Activated CD4-positive, CD25-positive, alpha-beta regulatory T cell treated with anti-CD3 and anti-CD28 coated beads, Interleukin-2, amount 50 U/mL, for 72 hours (primary cell): ENCODE measurements around the gene MYOZ2.

Source experiments
- DNase-seq: peaks from one replicate; pipeline ENCODE4 v3.0.0; 2021

The MYOZ2 gene

DNA sequence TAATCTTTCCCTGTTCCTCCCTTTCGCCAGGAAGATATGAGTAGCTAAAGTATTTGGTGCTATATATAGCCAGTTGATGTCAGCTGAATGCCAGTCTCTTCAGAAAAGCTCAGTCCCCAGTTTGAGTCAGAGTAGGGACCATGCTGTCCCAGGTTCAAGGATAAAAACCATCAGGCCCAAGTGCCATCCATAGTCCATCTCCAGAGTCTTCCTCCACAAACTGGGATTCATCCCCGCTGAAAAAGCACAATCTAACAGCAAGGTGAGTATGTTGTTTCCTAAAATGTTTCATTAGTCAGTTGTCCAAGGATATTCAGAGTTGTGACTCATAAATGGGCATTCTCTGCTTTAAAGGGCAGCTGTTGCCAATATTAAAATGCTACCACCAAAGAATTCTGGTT lies at the start of gene MYOZ2:
TSS of gene MYOZ2 (plus strand) at position 112 of the 401 bp plus-strand sequence. CDS start 694 bp downstream, outside the sequence.
- DNase-seq, result no peak

DNA sequence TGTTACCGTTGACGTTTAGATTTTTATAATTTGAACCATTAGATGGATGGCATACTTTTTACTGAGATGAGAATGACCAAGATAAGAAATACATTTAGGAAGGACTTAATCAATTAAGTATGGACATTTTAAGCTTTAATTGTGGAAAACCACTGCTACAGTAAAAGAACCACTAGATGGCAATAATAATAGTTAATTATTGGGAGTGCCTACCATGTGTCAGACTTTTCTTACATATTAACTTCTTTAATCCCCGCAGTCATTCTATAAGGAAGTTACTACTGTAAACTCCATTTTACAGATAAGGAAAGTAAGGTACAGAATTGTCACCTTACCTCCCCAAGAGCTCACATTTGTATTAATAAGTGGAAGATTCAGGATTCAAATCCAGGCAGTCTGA lies 48.5 kb upstream of the MYOZ2 start:
- DNase-seq, result no peak

DNA sequence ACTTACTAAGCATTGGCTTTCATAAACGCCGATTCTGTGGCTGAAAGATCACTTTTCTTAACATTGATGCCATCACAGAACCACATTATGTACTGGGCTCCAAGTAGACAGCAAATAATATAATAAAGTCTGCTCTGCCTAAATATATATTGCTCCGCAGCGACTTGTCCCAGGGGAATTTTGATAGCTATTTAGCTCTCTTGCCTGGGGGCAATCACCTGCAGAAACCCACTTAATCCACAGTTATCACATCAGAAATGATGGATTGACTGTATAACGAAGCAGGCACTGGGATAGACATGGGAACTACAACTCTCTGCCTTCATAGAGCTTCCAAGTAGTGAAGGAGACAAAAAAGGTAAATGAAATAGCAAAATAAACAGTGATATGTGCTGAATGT lies 48.0 kb upstream of the MYOZ2 start:
- no peak for DNase-seq

DNA sequence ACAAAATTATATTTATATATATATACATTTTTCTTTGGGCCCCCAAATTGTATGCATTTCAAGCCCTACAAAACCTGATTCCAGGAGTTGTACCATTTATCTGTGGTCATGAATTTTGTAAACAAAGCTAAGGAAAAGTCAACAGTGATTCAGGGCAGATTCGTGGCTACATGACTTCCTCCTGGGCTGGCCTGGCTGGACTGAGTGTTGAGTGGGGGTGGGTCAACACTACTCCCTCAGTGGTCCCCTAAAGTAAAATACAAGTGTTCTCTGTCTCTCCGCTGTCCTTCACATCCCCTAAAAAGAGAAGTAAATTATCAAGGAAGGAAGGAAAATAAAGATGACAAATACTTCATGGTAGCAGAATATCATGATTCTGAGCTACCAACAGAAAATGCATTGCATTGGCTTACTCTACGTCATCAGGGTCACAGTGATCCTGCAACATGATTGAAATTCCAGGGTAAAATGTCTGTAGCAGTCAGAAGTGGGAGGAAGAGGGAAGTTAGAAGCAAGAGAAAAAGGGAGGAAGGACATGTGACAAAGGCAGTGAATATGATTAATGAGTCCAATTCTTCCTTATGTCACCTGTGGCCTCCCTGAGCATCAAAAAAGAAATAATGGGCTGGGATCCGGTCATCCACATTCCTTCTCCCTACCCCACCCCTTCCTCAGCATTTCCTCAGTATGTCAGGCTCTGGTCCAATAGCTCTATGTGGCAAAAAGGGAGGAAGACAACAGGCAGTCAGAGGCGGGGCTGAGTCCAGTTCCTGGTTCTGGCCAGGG lies 42.4 kb upstream of the MYOZ2 start:
- no peak for DNase-seq

DNA sequence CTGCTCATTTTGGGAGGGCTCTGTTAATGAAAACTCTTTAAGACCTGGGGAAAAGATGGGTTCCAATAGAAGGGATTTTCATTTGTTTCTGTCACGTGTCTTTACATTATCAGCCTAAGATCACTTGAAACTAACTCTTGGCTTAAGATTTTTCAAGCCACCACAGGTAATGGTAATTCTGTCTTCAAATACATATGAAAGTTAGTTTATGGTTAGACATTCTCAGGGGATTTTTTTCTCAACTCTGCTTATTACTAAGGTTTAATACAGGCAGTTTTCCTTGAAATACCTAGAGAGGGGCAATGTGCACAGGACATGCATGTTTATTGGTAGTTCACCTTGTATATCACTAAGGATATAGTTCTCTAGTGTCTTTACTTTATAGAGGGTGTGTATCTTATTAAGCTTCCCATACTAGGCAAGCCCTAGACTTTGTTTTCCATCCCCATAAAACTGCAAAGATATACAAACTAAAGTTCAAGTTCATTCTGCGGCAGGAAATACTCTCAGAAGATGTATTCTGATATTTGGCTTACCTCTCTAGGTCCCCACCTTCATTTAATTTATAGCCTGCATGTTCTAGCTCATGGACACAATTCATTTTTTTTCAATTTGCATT lies 38.2 kb upstream of the MYOZ2 start:
- DNase-seq, result no peak

DNA sequence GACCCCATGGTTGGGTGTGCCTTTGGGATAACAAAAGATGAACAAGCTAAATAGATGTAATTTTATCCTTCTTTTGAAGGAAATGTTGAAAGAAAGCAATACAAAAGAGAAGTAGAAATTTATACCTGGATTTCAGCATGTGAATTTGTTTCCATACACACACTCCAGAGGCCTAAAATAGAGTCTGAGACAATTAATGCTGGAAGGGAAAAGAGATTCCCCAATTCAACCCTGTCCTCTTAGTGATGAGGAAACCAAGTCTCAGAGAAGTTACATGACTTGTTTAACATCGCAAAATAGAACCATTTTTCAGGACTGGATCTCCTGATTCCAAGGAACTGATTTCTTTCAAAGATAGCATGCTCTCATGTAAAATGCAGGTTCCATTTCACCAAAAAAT lies 37.3 kb upstream of the MYOZ2 start:
- DNase-seq, result no peak

DNA sequence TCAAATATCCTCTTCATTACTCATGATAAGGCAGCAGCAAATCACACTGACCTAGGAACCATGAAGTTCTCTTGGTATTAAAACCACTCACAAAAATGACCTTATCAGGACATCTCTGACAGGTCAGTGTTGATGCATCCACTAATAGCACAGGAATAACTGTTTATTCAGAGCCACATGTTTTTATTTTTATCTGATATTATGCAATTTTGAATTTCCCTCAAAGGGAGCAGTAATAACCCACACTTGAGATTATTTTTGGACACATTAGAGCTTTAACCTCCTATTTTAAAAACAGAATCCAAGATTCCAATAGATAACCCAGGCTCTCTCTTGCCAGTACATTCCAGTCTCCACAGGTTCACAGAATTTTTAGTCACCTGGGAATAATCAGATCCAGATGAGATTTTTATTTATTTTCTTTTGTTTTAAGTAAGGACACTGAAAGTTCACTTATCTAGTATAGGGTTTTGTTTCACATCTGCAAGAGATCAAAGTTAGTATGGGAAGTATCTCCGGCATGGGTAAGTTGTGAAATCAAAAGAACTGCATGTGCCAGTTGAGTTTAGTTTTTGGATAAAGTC lies 36.3 kb upstream of the MYOZ2 start:
- no peak for DNase-seq

DNA sequence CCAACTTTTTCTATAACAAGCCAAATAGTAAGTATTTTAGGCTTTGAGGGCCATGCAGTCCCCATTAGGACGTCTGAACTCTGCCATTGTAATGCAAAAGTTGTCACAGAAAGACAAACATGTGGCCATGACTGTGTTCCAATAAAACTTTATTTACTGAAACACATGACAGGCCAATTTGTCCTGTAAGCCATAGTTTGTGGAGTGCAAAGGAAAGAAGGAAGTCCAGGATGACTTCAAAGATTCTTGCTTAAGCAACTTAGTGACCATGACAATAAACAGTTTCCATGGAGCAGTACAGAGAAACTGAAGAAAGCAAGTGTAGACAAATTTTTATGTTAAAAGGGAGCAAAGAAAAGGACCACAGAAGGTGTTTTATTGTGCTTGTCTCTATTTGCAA lies 35.0 kb upstream of the MYOZ2 start:
- no peak for DNase-seq

DNA sequence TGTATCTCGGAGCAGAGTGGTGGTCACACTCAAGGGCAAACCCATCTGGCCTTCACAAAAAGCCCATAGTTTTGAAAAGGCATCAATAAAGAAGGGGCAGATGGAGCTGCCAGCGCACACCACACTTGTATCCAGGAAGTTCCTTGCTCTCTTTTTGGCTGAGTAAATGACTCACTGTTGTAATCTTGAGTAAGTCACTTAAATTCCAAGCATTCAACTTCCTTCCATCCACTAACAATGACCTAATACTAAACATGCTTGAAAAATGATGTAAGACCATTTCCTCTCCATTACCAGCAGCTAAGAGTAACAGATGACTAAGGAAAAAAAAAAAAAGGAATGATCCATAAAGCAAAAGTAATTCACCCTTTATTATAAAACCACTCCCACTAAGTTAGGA lies 32.4 kb upstream of the MYOZ2 start:
- DNase-seq, result no peak

DNA sequence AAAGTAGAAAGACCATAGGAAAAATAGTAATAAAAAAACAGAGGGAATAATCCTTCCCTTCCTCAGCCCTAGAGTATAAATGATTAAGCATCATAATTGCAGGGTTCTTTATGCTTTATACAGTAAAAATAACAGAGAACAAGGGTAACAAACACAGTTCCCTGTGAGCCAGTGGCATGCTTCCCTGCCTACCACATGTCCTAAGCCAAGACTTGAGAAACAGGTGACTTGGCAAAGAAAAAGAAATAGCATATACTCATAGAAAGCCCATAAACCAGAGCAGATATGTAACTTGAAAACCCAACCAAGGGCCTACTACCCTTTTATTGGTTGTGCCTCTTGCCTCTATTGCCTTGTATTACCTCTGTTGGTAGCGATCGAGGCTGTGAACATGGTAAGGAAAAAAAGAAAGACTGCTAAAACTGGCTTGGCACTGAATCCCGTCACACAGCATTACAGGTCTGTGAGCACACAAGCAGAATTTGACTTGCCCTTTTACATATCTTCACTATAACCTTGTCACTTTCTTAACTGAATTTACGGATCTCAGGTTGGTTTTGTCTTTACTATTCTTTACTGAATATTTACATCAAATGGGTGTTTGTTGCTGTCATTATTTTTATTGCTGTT lies 30.9 kb upstream of the MYOZ2 start:
- DNase-seq, result no peak

DNA sequence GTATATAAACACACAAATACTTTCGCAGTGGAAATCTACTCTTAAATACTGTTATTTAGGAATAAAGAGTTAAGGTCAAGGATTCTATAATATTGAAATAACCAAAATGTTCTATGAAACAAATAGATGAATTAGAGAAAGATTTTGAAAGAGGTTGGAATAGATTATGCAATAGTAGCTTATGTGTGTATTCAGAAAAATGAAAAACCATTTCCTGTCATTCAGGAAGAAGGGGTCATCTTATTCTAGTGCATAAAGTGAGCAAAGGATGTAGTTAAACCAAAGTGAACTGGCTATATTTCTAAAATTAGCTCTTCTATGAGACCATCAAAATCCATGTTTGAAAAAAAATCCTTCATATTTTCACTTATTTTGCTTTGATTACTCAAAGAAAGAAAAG lies 30.0 kb upstream of the MYOZ2 start:
- DNase-seq, result no peak

DNA sequence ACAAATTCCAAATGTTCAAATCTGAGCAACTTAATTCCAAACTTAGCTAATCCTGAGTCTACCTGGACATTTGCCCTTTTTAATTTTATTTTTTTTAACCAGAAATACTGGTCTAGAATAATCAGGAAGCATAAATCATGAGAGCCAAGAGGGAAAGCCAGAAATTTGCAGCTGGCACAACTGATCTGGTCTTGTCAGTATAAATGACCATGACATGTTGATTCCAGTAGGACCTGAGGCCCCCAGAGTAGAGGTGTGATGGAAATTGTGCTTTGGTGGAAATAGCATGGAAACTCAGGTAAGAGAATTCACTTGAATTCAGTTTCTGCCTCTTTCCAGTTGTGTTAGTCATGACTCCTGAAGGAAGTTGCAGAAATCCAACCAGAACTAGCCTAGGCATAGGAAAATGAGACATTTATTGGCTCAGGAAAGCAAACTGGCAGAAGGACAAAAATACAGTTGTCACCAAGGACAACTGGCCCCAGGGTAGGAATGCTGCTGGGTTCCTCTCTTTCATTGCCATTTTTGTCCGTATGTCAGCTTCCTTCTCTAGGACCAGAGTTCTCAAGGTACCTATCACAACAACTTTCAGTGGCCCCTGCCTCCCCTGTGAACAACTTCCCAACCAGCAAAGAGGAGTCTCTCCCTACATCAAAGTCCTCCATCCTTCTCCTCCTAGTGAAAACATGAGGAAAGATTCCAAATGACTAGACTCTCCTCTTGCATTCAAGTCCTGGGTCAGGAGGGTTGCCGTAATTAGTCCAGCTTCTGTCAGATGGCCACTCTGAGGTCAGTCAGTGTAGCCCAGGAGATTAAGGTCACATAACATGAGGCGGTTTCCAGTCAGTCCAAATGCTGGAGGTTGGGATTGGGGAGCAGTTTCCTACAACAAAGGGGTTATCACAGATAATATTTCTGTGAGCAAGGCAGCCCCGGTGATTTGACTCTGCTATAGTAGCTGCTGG lies 29.3 kb upstream of the MYOZ2 start:
- DNase-seq, result no peak

DNA sequence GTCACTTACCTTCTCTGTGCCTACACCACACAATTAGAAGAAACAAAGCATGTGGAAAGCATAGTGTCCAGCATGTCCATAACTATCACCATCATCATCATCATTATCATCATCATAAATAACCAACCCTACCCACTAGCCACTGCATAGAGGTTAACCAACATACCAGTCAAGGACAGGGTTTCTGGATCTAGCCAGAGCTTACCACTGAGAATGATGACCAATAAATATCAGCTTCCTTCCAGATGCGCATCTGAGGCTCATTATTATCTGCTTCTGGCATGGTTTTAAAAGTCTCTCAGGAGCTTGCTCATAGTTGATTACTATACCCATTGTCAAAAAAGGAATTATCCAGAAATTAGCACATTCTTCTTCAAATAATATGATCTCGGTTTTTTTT lies 25.5 kb upstream of the MYOZ2 start:
- no peak for DNase-seq

DNA sequence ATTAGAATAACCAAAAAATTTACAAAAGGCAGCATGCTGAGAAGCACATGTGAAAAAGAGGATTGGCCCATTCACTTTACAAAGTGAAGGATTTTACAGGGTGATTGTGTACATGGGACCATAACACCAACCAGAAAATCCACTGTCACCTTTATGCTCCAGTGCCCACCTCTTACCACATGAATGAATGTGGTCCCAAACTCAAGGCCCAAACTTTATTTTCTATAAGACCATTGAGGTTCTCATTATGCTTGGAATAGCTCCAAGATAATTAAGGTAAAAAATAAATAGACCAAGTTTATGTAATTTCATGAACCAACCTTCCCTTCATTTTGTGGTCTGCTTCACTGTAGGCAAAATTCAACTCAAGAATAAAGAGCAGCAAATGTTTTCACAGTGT lies 24.3 kb upstream of the MYOZ2 start:
- no peak for DNase-seq

DNA sequence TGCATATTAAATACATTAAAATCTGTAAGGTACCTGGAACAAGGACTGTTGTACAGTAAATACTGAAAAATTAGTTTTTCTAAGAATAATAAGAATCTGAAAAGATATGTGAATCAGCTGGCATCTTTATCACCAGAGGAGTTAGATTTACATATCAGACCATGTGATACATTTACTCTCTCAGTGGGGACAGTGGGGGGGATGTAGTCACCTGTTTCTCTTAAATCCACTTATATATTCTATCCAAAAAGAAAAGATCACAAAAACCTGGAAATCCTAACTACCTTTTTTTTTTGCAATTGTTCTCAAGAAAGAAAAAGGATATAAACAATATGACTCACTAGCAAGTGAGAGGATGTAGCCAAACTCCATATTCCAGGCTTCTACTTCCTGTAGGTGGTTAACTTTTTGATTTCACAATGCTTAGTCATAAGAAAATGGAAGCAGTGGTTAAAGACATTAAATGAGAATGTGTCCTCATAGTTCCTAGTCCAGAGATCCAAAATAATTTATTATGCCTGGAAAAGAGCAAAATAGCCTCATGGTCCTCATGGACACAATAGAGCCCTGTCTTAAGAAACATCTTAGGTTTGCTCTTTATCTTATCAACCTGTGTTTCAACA lies 22.5 kb upstream of the MYOZ2 start:
- no peak for DNase-seq

DNA sequence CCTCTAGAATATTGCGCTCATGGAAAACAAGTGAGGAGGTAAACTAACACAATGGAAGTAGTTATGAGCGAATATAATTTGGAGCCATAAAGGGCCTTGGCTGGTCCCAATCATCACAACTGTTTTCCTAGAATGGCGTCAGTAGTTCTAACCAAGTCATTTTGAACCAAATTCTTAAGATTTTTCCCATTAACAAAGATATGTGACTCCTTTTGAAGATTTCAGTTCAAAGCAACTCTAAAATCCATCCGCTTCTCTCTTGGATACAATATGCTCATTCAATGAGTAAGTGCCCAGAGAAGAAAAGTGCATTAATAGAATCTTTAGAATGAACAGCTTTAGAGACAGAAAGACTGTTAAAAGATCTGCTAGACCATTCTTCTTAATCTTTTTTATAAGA lies 19.6 kb upstream of the MYOZ2 start:
- no peak for DNase-seq

DNA sequence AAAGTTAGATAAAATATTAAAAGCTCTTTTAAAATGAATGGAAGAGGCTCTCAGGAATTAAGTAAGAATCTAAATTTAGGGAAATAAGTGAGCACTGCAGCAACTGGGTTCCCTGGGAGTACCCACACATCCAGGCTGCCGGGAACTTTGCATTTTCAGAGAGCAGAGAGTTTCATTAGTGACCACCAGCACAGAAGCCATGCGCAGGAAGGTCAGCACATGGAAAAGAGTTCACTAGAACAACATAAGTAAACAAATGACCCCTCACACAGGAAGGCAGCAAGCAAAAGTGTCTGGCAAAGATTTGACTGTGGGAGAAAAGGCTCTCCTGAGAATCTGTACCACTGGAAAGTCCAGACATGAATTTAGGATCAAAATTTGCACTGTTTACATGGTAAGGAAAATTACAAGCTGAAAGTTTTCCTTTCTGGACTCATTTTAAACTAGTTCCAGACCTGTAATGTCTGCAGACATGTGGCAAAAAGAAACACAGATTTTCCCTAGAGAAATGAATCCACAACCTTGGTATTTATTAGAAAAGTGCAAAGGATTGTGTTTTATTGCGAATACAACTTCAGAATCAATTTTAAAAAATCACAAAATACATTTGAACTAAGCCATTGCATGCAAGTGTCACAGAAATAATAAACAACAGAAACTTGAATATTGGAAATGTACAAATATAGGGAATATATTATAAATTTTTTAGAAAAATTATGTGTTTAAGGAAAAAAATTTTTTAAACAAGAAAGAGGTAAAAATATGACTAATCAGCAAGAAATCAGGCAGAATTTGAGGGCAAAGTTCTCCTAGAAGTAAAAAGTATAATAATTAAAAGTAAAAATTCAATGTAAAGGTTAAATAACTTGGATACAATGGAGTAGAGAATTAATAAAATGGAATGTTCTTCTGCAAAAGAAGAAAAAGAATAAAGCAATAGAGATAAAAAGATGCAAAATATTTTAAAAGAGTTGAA lies 18.4 kb upstream of the MYOZ2 start:
- no peak for DNase-seq

DNA sequence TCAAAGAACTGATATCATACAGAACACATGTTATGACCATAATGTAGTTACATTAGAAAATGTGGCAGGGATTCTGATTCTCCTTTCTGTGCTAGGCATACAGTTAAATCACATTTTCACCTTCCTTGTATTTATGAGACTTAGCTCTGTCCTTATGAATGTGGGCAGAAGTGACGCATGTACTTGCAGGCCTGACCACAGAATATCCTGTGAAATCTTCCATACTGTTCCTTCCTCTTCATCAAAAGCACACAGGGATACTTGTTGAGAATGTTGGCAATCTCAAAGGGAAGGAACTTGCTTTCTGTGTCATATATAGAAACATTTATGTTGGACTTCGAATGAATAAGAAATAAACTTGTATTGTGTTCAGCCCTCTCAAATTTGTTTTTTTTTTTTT lies 17.2 kb upstream of the MYOZ2 start:
- no peak for DNase-seq

DNA sequence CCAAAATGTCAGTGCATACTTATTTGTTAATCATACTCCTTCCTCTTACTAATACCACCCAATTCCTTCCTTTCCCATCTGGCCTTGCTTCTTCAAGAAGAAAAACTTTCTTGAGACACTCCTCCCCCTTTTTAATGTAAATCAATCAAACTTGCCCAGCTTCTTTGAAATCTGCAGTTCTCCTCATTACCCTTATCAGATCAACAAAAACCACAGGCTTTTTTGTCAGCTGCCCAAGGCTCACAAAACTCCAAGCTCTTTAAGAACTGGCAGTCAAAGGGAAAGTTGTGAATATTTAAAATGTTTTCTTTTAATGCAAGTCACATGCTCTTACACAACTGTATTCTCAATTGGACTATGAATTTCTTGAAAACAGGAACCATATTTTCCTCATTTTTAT lies 11.3 kb upstream of the MYOZ2 start:
- no peak for DNase-seq

DNA sequence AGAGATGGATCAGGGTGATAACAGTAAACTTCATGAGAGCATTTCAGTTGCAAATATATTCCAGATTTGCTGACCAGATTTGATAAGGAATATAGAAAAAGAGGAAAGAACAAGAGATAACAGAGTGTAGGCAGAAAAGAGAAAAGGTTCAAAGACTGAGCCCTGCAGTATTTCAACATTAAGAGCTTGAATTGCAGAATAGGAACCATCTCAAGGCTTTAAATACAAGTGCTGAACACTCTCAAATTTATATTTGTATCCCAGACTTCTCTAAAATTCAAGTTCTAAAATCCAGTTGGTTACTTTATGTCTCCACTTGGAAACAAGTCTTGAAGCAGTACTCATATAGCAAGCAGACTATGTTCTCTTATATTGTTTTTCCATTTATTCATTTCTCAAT lies 9.7 kb upstream of the MYOZ2 start:
- DNase-seq, result no peak

DNA sequence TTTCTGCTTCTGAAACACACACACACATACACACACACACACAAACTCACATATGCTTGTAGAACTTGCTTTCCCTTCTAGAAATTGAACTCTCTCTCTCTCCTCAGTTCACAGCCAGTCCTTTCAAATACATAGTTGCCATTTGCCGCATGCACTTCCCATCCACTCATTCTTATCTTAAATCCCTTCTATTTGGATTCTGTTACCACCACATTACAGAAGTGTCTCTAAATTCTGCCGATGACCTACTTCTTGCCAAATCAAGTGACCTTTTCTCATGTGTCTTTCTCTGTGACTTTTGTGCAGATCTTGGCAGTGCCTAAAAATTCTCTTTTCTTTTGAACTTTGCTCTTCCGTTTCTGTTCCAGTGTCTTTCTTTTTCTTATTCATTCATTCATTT lies 7.5 kb upstream of the MYOZ2 start:
- no peak for DNase-seq
